Epithelial cell of prostate (primary cell): ENCODE measurements around the gene MRPS26.

Experiments
- DNase-seq: peaks from one replicate; pipeline ENCODE4 v3.0.0-alpha.2; 2011; ENCODE audit warnings: low read depth, low spot score
- H3K27ac ChIP-seq: fragments of 450-650 bp; 2 replicates; pipeline ENCODE4 v1.5.1; 2017; ENCODE audit warnings: mild to moderate bottlenecking

MRPS26 gene

DNA sequence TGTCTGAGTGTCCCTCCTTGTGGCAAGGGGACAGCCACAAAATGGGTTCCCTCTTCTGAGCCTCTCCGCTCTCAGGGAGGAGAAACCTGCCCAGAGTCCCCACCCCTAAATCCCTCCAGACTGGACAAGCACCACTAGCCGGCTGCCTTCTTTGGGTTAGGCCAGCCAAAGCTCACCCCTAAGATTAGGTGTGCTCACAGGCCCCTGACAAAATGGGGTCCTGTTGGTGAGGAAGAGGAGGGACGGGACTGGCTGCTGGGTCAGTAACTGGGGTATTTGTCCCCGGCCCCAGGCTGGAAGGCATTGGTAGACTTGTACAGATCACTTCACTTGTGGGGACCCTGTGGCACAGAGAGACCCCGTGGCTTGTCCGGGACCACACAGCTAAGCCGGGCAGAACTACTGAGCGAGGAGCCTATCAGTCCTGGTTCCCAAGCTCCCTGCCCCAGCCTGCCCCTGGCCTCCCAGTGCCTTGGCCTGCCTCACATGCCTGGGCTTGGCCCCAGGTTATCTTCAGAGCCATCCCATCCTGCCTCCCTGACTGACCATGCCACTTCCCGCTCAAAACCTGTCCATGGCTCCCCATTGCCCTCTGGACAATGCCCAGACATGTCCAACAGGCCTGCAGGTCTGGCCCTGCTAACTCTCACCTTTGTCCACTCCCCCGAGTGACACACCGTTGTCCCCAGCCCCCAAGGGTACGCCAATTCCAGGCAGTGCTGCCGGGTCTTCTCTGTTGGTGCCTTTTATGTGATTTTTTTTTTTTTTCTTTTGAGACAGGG lies 49.2 kb downstream of the MRPS26 start:
- H3K27ac ChIP-seq = no peak overlapping the region
- no peak for DNase-seq
